ENCODE data around the gene PSMA1. TPM values are rescaled to one million over a fixed set of nuclear protein-coding genes. Genes with fewer than 3 reads are reported as not detected.

Gene PSMA1
- total and polyA plus RNA-seq, 2 of the 13 experiments (the other 11 are each of a cell fraction or from before 2014, with no cell fraction given): 188 to 229 TPM

DNA sequence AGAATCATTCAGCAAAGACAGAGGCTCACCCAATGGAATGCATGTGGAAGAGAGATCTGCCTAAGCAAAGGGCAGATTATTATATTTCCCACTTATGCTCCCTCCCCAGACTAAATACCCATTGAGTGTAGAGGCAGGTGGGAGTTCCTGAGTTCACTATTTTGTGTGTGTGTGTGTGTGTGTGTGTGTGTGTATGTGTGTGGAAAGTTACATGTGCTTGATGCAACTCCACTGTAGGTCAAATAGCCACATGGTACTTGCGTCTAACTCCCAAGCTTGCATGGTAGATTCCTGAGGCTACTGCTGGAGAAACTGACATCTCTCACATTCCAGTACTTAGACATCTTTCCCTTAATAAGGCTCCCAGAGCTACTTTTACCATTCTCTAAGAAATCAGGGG is 17.2 kb downstream of the PSMA1 start:
- Histone ChIP-seq H2AFZ (ENCODE audit: low read length) (no peak overlapping the region), H3K79me2 (ENCODE audit: insufficient read depth, low read length) (peaks cover 16% of the 10 kb centered on the region), H3K27me3 (ENCODE audit: control insufficient read depth in 1 of 2, insufficient read depth in 2 of 2, low read length in 2 of 2) (no peaks in the 10 kb centered on the region; a peak in 1 of 5 replicates), H3K9me3 (ENCODE audit: low read length) (no peaks in the 10 kb centered on the region), H3K27ac (ENCODE audit: extremely low read length, insufficient read depth, low read length) (no peak overlapping the region), H3K4me2 (ENCODE audit: low read depth, low read length) (no peak overlapping the region), H3K4me1 (ENCODE audit: insufficient read depth, low read length) (peaks cover 5% of the 10 kb centered on the region), H4K20me1 (ENCODE audit: insufficient read depth, low read length) (no peaks in the 10 kb centered on the region; the same call in 1 of the 2 replicates), H3K36me3 (replicated peaks in 1 of 2; ENCODE audit: control insufficient read depth in 1 of 2, insufficient read depth in 2 of 2, low read length in 2 of 2) (peaks cover 7 to 38% of the 10 kb centered on the region in 2 experiments), H3K4me3 (replicated peaks in 1 of 3; ENCODE audit: insufficient read depth in 1 of 3, low read depth in 2 of 3, low read length in 3 of 3) (no peak overlapping the region), H3K9ac (ENCODE audit: insufficient read depth, low read depth, low read length) (no peak overlapping the region)
- no TSS peak for BruUV-seq (replicated peaks)
- POLR2A ChIA-PET: no interaction called here
- 92% methylated on average over 1 of the region's 1 CpG for WGBS (ENCODE audit: low lambda C conversion rate)
- ATAC-seq (no peak), DNase-seq (ENCODE audit: low spot score) (no peak), FAIRE-seq (no peak)
- intact Hi-C loops (cut with micrococcal nuclease; ENCODE audit: unreplicated experiment): no loop called here
- TF ChIP-seq ZNF552 (CRISPR knock-in tag; IDR thresholded peaks at IDR 0.05; ENCODE audit: borderline replicate concordance) (no peak), AGO1 (IDR thresholded peaks at IDR 0.05; ENCODE audit: low read depth, low read length, poor library complexity, severe bottlenecking) (no peak), ZNF619 (CRISPR knock-in tag; IDR thresholded peaks at IDR 0.05) (no peak), NBN (conservative IDR thresholded peaks at IDR 0.05) (no peak)
- CTCF ChIA-PET (ENCODE audit: low intra/inter-chr PET ratio, low total read pairs): no interaction called here
- in situ Hi-C loops (cut with HindIII; ENCODE audit: extremely low pct_ligation_motif_present, low pct_unique_long_range_greater_than_20kb): no loop called here

DNA sequence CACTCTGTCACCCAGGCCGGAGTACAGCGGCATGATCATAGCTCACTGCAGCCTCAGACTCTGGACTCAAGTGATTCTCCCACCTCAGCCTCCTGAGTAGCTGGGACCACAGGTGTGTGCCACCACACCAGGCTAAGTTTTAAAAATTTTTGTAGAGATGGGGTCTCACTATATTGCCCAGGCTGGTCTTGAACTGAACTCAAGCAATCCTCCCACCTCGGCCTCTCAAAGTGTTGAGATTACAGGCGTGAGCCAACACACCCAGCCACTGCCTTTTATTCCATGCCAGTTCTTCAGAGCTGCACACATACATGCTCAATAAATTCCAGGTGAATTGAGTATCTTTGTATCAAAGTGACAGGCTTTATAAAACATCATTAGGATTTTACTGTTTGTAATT is 18.1 kb downstream of the PSMA1 start:
- Histone ChIP-seq H3K4me3 (replicated peaks in 1 of 3; ENCODE audit: insufficient read depth in 1 of 3, low read depth in 2 of 3, low read length in 3 of 3) (no peak overlapping the region), H4K20me1 (ENCODE audit: insufficient read depth, low read length) (peaks cover 3% of the 10 kb centered on the region; the same call in 1 of the 2 replicates), H3K4me1 (ENCODE audit: insufficient read depth, low read length) (peaks cover 15% of the 10 kb centered on the region), H3K9me3 (ENCODE audit: low read length) (no peaks in the 10 kb centered on the region), H3K27ac (ENCODE audit: extremely low read length, insufficient read depth, low read length) (no peak overlapping the region), H3K9ac (ENCODE audit: insufficient read depth, low read depth, low read length) (no peak overlapping the region), H2AFZ (ENCODE audit: low read length) (no peak overlapping the region), H3K36me3 (replicated peaks in 1 of 2; ENCODE audit: control insufficient read depth in 1 of 2, insufficient read depth in 2 of 2, low read length in 2 of 2) (peaks cover 7 to 37% of the 10 kb centered on the region in 2 experiments), H3K79me2 (ENCODE audit: insufficient read depth, low read length) (peaks cover 26% of the 10 kb centered on the region), H3K4me2 (ENCODE audit: low read depth, low read length) (no peak overlapping the region), H3K27me3 (ENCODE audit: control insufficient read depth in 1 of 2, insufficient read depth in 2 of 2, low read length in 2 of 2) (no peaks in the 10 kb centered on the region; a peak in 1 of 5 replicates)
- FAIRE-seq (no peak), ATAC-seq (no peak), DNase-seq (ENCODE audit: low spot score) (no peak)
- CTCF ChIA-PET (ENCODE audit: low intra/inter-chr PET ratio, low total read pairs): no interaction called here
- POLR2A ChIA-PET: interaction anchor here (3.6 kb wide), 1 partner anchor 18 kb away, joined by 17 read pairs; the partner anchor contains the start of gene PSMA1
- TF ChIP-seq ZNF121 (CRISPR knock-in tag; IDR thresholded peaks at IDR 0.05): peak; percentile 57; the same call in 1 of the 2 replicates
- TF ChIP-seq ISL2 (CRISPR knock-in tag; IDR thresholded peaks at IDR 0.05): no peak
- no peak for TF ChIP-seq KLF11 (CRISPR knock-in tag; IDR thresholded peaks at IDR 0.05)
- TF ChIP-seq SMYD3 (CRISPR knock-in tag; IDR thresholded peaks at IDR 0.05): no peak
- in situ Hi-C loops (cut with HindIII; ENCODE audit: extremely low pct_ligation_motif_present, low pct_unique_long_range_greater_than_20kb) (no loop called here), intact Hi-C loops (cut with micrococcal nuclease; ENCODE audit: unreplicated experiment) (no loop called here)
- WGBS (ENCODE audit: low lambda C conversion rate): 98% methylated on average over 4 of the region's 4 CpGs
- BruUV-seq (replicated peaks): no TSS peak
